ENCODE measurements around the gene ADGRD1. TPM values are rescaled to one million over a fixed set of nuclear protein-coding genes. Genes with fewer than 3 reads are reported as not detected.
A peak's percentile ranks its signal among the peaks of the same experiment; 100 is the strongest.

The ADGRD1 gene
- total RNA-seq, 1 donor from 2014 or later: 1.0 TPM

- TF ChIP-seq CTCF (IDR thresholded peaks at IDR 0.05): no peak
- Mint-ChIP-seq H3K27ac (ENCODE audit: unreplicated experiment) (no peak overlapping the region), H3K4me1 (ENCODE audit: unreplicated experiment) (peaks cover 6% of the 10 kb centered on the region), H3K27me3 (ENCODE audit: unreplicated experiment) (peaks cover 2% of the 10 kb centered on the region), H3K36me3 (ENCODE audit: unreplicated experiment) (no peaks in the 10 kb centered on the region), H3K4me3 (ENCODE audit: unreplicated experiment) (no peak overlapping the region), H3K9me3 (ENCODE audit: unreplicated experiment) (no peaks in the 10 kb centered on the region)
- DNase-seq (ENCODE audit: extremely low spot score, unreplicated experiment): peak; percentile 82
Observed at GRCh38 chr12:131163189-131163738, 209.6 kb downstream of the ADGRD1 start.

- H3K4me1 Mint-ChIP-seq (ENCODE audit: unreplicated experiment): peaks cover 6% of the 10 kb centered on the region
- H3K36me3 Mint-ChIP-seq (ENCODE audit: unreplicated experiment): no peaks in the 10 kb centered on the region
- TF ChIP-seq CTCF (IDR thresholded peaks at IDR 0.05): no peak
- no peaks in the 10 kb centered on the region for H3K9me3 Mint-ChIP-seq (ENCODE audit: unreplicated experiment)
- peak; percentile 68 for DNase-seq (ENCODE audit: extremely low spot score, unreplicated experiment)
- H3K4me3 Mint-ChIP-seq (ENCODE audit: unreplicated experiment): no peak overlapping the region
- H3K27me3 Mint-ChIP-seq (ENCODE audit: unreplicated experiment): peaks cover 2% of the 10 kb centered on the region
- no peak overlapping the region for H3K27ac Mint-ChIP-seq (ENCODE audit: unreplicated experiment)
Observed at GRCh38 chr12:131164096-131164872, 210.6 kb downstream of the ADGRD1 start.

GRCh38 chr12:131166717-131167116, 213.0 kb downstream of the ADGRD1 start:
- Mint-ChIP-seq H3K27me3 (ENCODE audit: unreplicated experiment) (no peaks in the 10 kb centered on the region), H3K27ac (ENCODE audit: unreplicated experiment) (no peak overlapping the region), H3K9me3 (ENCODE audit: unreplicated experiment) (no peaks in the 10 kb centered on the region), H3K36me3 (ENCODE audit: unreplicated experiment) (no peaks in the 10 kb centered on the region), H3K4me3 (ENCODE audit: unreplicated experiment) (no peak overlapping the region), H3K4me1 (ENCODE audit: unreplicated experiment) (peaks cover 16% of the 10 kb centered on the region)
- no peak for TF ChIP-seq CTCF (IDR thresholded peaks at IDR 0.05)
- DNase-seq (ENCODE audit: extremely low spot score, unreplicated experiment): no peak

GRCh38 chr12:131167334-131167733, 213.6 kb downstream of the ADGRD1 start:
- Mint-ChIP-seq H3K27ac (ENCODE audit: unreplicated experiment) (peak overlapping the region; percentile 16), H3K9me3 (ENCODE audit: unreplicated experiment) (no peaks in the 10 kb centered on the region)

More at GRCh38 chr12:131167334-131167733, 213.6 kb downstream of the ADGRD1 start:
- no peak for DNase-seq (ENCODE audit: extremely low spot score, unreplicated experiment)
- H3K36me3 Mint-ChIP-seq (ENCODE audit: unreplicated experiment): no peaks in the 10 kb centered on the region
- no peak overlapping the region for H3K4me3 Mint-ChIP-seq (ENCODE audit: unreplicated experiment)
- peaks cover 16% of the 10 kb centered on the region for H3K4me1 Mint-ChIP-seq (ENCODE audit: unreplicated experiment)
- H3K27me3 Mint-ChIP-seq (ENCODE audit: unreplicated experiment): no peaks in the 10 kb centered on the region
- TF ChIP-seq CTCF (IDR thresholded peaks at IDR 0.05): no peak

Data from osteocyte (in vitro differentiated cells).